GM18498 (cell line): ENCODE measurements around the gene SLC39A10.
A peak's percentile ranks its signal among the peaks of the same experiment; 100 is the strongest.
"Not testable (repeated sequence)": the region's sequence is repeated elsewhere in the genome, so short reads cannot be mapped to it uniquely, and the experiment has no call there.

Experiments used
- ATAC-seq: cut with Tn5 transposase; IDR thresholded peaks from one replicate; pipeline ENCODE4 v1.9.1; 2021; ENCODE audit warnings: mild to moderate bottlenecking, moderate library complexity; ENCODE audit not compliant: unreplicated experiment

Gene SLC39A10

GRCh38 chr2:195642679-195643068, 14.4 kb upstream of the SLC39A10 start:
- ATAC-seq: no peak

GRCh38 chr2:195644708-195645107, 12.3 kb upstream of the SLC39A10 start:
- not testable (repeated sequence) for ATAC-seq

GRCh38 chr2:195645413-195645812, 11.6 kb upstream of the SLC39A10 start:
- no peak for ATAC-seq

- ATAC-seq: no peak
Observed at GRCh38 chr2:195646424-195646823, 10.6 kb upstream of the SLC39A10 start.

- no peak for ATAC-seq
Observed at GRCh38 chr2:195647302-195647701, 9.7 kb upstream of the SLC39A10 start.

- not testable (repeated sequence) for ATAC-seq
Observed at GRCh38 chr2:195648370-195648769, 8.7 kb upstream of the SLC39A10 start.

GRCh38 chr2:195648787-195649186, 8.2 kb upstream of the SLC39A10 start:
- no peak for ATAC-seq

GRCh38 chr2:195649629-195650190, 7.3 kb upstream of the SLC39A10 start:
- peak; percentile 31 for ATAC-seq

GRCh38 chr2:195651046-195651445, 6.0 kb upstream of the SLC39A10 start:
- ATAC-seq: no peak

- no peak for ATAC-seq
Observed at GRCh38 chr2:195652911-195653310, 4.1 kb upstream of the SLC39A10 start.

- ATAC-seq: no peak
Observed at GRCh38 chr2:195656161-195656858, 716 bp upstream of the SLC39A10 start.

GRCh38 chr2:195657634-195658540, 861 bp downstream of the SLC39A10 start:
- peak; percentile 30 for ATAC-seq

GRCh38 chr2:195658541-195658890, 1.5 kb downstream of the SLC39A10 start:
- no peak for ATAC-seq

GRCh38 chr2:195659114-195659513, 2.1 kb downstream of the SLC39A10 start:
- ATAC-seq: no peak

GRCh38 chr2:195659982-195660890, 3.2 kb downstream of the SLC39A10 start:
- ATAC-seq: no peak

GRCh38 chr2:195662138-195662537, 5.1 kb downstream of the SLC39A10 start:
- ATAC-seq: no peak

GRCh38 chr2:195663007-195663406, 6.0 kb downstream of the SLC39A10 start:
- no peak for ATAC-seq

- ATAC-seq: no peak
Observed at GRCh38 chr2:195664528-195664927, 7.5 kb downstream of the SLC39A10 start.

GRCh38 chr2:195665153-195665552, 8.1 kb downstream of the SLC39A10 start:
- ATAC-seq: not testable (repeated sequence)

GRCh38 chr2:195666113-195666712, 9.2 kb downstream of the SLC39A10 start:
- ATAC-seq: no peak
